RWPE2 (cell line): ENCODE measurements around the gene CHST12.

Experiments
- ATAC-seq: fragments of 200-7000 bp; cut with Tn5 transposase; 3 replicates; pipeline ENCODE4 v1.9.1; 2021; ENCODE audit warnings: low read depth
- DNase-seq: peaks from one replicate; pipeline ENCODE4 v3.0.0-alpha.2; 2020; ENCODE audit warnings: low spot score
- H3K27ac ChIP-seq: fragments of 450-650 bp; 2 replicates; pipeline ENCODE4 v1.5.1; 2017; ENCODE audit warnings: mild to moderate bottlenecking; ENCODE audit not compliant: poor library complexity, severe bottlenecking
- H3K27me3 ChIP-seq: fragments of 250-450 bp; sonication (Bioruptor Pico); 2 replicates; pipeline ENCODE4 v1.5.1; 2021; ENCODE audit warnings: mild to moderate bottlenecking, moderate library complexity; ENCODE audit not compliant: insufficient read depth, poor library complexity, severe bottlenecking
- H3K36me3 ChIP-seq: fragments of 250-450 bp; sonication (Bioruptor Pico); 2 replicates; pipeline ENCODE4 v1.5.1; 2020; ENCODE audit warnings: low read depth, mild to moderate bottlenecking, moderate library complexity
- H3K4me1 ChIP-seq: fragments of 250-450 bp; sonication (Bioruptor Pico); 2 replicates; pipeline ENCODE4 v1.5.1; 2021; ENCODE audit warnings: mild to moderate bottlenecking, moderate library complexity; ENCODE audit not compliant: insufficient read depth, poor library complexity, severe bottlenecking
- H3K4me3 ChIP-seq: fragments of 250-450 bp; sonication (Bioruptor Pico); 2 replicates; pipeline ENCODE4 v1.5.1; 2021; ENCODE audit warnings: mild to moderate bottlenecking, moderate library complexity; ENCODE audit not compliant: severe bottlenecking
- H3K9me3 ChIP-seq: fragments of 250-450 bp; sonication (Bioruptor Pico); 2 replicates; pipeline ENCODE4 v1.5.1; 2021; ENCODE audit warnings: mild to moderate bottlenecking, moderate library complexity; ENCODE audit not compliant: severe bottlenecking
- TF ChIP-seq, protein P1 (sequence below): fragments of 450-650 bp; IDR thresholded peaks from one replicate; pipeline ENCODE4 v1.5.1; 2017; ENCODE audit warnings: mild to moderate bottlenecking, moderate library complexity; ENCODE audit not compliant: poor library complexity, severe bottlenecking

Gene CHST12

DNA sequence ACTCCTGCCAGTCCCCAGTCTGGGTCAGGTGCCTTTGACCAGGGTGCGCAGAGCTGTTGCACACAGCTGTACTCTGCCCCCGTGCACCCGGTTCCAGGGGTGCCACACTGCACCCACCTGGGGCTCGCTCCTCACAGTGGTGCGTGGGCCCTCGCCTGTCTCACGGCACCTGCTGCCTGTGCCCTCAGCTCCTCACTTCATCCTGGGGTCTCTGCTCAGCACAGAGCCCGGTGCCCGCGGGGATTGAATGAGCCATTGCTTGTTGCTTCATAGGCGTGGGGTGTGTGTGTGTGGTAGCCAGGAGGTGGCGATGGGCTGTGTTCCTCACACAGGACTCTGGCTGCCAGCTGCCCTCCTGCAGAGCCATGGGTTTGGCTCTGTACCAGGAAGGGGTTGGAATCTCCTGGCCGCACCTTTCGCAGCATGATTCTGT is 30.3 kb upstream of the CHST12 start:
- no peak overlapping the region for H3K27ac ChIP-seq
- ATAC-seq: peak; percentile 18; the same call in 2 of the 3 replicates
- H3K4me3 ChIP-seq: no peak overlapping the region
- H3K27me3 ChIP-seq: no peaks in the 10 kb centered on the region
- TF ChIP-seq, protein P1, sequence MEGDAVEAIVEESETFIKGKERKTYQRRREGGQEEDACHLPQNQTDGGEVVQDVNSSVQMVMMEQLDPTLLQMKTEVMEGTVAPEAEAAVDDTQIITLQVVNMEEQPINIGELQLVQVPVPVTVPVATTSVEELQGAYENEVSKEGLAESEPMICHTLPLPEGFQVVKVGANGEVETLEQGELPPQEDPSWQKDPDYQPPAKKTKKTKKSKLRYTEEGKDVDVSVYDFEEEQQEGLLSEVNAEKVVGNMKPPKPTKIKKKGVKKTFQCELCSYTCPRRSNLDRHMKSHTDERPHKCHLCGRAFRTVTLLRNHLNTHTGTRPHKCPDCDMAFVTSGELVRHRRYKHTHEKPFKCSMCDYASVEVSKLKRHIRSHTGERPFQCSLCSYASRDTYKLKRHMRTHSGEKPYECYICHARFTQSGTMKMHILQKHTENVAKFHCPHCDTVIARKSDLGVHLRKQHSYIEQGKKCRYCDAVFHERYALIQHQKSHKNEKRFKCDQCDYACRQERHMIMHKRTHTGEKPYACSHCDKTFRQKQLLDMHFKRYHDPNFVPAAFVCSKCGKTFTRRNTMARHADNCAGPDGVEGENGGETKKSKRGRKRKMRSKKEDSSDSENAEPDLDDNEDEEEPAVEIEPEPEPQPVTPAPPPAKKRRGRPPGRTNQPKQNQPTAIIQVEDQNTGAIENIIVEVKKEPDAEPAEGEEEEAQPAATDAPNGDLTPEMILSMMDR: no peak
- peaks cover 91% of the 10 kb centered on the region for H3K36me3 ChIP-seq
- no peaks in the 10 kb centered on the region for H3K4me1 ChIP-seq
- DNase-seq: no peak
- no peaks in the 10 kb centered on the region for H3K9me3 ChIP-seq

GRCh38 chr7:2373646-2374045 is 29.8 kb upstream of the CHST12 start:
- ATAC-seq (no peak), DNase-seq (no peak)
- Histone ChIP-seq H3K4me1 (no peaks in the 10 kb centered on the region), H3K9me3 (no peaks in the 10 kb centered on the region), H3K4me3 (no peak overlapping the region), H3K27ac (no peak overlapping the region), H3K27me3 (no peaks in the 10 kb centered on the region), H3K36me3 (peaks cover 88% of the 10 kb centered on the region)
- TF ChIP-seq, protein P1: no peak

DNA sequence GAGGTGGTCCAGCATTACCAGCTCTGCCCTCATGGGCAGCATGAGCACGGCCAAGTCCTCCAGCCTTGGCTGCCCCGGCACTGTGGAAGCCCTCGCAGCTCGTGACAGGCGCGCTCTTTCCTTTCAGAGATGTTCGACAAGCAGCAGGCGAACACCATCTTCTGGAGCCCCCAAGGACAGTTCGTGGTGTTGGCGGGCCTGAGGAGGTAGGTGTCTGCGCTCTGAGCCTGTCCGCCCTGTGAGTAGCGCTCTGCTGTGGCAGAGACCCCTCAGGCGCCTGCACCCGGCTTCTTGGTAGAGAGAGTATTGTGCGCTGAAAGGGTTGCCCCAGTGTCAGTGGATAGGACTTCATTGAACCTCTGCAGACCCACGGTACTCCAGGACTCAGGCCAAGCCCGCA is 29.0 kb upstream of the CHST12 start:
- no peaks in the 10 kb centered on the region for H3K4me1 ChIP-seq
- no peaks in the 10 kb centered on the region for H3K27me3 ChIP-seq
- DNase-seq (no peak), ATAC-seq (no peak)
- peaks cover 88% of the 10 kb centered on the region for H3K36me3 ChIP-seq
- no peaks in the 10 kb centered on the region for H3K9me3 ChIP-seq
- no peak overlapping the region for H3K4me3 ChIP-seq
- H3K27ac ChIP-seq: no peak overlapping the region
- TF ChIP-seq, protein P1: no peak

DNA sequence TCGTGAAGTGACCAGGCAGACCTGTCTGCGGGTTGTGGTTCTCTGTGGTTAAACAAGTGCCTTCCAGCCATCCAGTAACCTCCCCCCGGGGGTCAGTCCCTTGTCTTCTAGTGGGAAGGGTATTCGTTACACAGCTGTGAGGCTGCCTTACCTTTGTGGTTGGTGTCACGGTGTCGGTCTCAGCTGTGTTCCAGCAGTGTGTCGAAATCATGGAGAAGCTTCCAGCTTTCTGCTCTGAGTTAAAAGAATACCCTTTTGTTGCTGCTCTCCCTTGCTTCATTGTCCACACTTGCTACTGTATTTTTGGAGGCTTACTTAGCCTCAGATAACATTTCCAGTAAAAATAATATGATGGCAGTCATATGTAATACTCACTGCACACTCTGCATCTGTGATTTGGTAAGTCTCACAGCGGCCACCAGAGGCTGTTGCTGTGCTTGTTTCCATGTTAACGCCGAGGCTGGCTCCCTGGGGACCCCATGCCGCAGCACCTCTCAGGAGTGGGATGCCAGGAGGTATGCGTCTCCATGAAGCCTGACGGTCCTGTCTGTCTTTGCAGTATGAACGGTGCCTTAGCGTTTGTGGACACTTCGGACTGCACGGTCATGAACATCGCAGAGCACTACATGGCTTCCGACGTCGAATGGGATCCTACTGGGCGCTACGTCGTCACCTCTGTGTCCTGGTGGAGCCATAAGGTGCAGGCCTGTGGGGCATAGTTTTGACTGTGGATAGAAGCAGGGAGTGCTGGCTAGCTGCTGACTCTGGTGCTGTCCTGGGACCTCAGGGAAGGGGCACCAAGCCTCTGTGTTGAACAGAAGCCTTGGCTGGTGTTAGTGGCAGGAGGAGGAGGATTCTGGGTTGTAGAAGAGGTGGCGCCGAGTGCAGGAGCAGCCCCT is 28.3 kb upstream of the CHST12 start:
- TF ChIP-seq, protein P1: no peak
- Histone ChIP-seq H3K27ac (no peak overlapping the region), H3K4me1 (no peaks in the 10 kb centered on the region), H3K27me3 (no peaks in the 10 kb centered on the region), H3K36me3 (peaks cover 88% of the 10 kb centered on the region), H3K9me3 (no peaks in the 10 kb centered on the region), H3K4me3 (no peak overlapping the region)
- no peak for DNase-seq
- ATAC-seq: no peak
